IgD-negative memory B cell (primary cell): ENCODE measurements around the gene TESPA1. TPM values are rescaled to one million over a fixed set of nuclear protein-coding genes. Genes with fewer than 3 reads are reported as not detected.

ENCODE experiments used
- H3K27ac Mint-ChIP-seq, 3 donors: one replicate each; pipeline ENCODE4 v1.8.0; 2020 to 2022; ENCODE audit warnings: mild to moderate bottlenecking in 3 of 3, mixed read lengths in 3 of 3, moderate library complexity in 1 of 3
- H3K27me3 Mint-ChIP-seq: one replicate; pipeline ENCODE4 v1.8.0; 2021; ENCODE audit warnings: mixed read lengths
- H3K36me3 Mint-ChIP-seq: one replicate; pipeline ENCODE4 v1.8.0; 2020; ENCODE audit warnings: mild to moderate bottlenecking, mixed read lengths
- H3K4me1 Mint-ChIP-seq, 3 donors: one replicate each; pipeline ENCODE4 v1.8.0; 2020 to 2022; ENCODE audit warnings: mixed read lengths in 3 of 3, mild to moderate bottlenecking in 1 of 3
- H3K4me3 Mint-ChIP-seq, 4 donors: one replicate each; pipeline ENCODE4 v1.8.0; 2020 to 2022; ENCODE audit warnings: mild to moderate bottlenecking in 4 of 4, mixed read lengths in 4 of 4, moderate library complexity in 3 of 4
- H3K9me3 Mint-ChIP-seq, 3 donors: one replicate each; pipeline ENCODE4 v1.8.0; 2020 to 2021; ENCODE audit warnings: mixed read lengths in 3 of 3, mild to moderate bottlenecking in 1 of 3
- polyA plus RNA-seq: library from polyadenylated mRNA; unstranded; fragments of 300-500 nt; fragmentation: Illumina TruSeq; gene quantifications from one replicate; pipeline ENCODE4 v1.2.3, GENCODE V29; 2021

The TESPA1 gene
- polyA plus RNA-seq, 1 donor from 2014 or later = 18.7 TPM

DNA sequence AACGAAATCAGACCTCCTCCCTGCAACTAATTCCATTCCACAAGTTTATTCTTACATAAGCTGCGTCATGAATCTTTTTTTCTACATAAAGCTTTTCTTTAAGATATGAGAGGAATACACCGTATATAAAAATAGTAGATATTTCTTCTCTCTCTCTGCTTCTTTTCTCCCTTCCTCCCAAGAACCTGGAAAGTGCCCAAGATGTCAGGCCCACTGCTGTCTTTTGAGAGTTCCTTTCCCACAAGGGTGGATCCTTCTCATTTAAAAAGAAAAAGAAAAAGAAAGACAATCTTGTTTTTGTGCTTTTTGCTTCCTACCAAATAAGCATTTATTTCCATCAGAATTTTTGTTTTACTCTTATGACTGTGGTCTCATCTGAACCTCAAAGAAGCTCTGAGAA is 11.0 kb downstream of the TESPA1 start:
- Mint-ChIP-seq H3K36me3 (peaks cover 10% of the 10 kb centered on the region), H3K27ac (no peak overlapping the region), H3K4me1 (peaks cover 2 to 17% (median 6%) of the 10 kb centered on the region in 3 donors)

DNA sequence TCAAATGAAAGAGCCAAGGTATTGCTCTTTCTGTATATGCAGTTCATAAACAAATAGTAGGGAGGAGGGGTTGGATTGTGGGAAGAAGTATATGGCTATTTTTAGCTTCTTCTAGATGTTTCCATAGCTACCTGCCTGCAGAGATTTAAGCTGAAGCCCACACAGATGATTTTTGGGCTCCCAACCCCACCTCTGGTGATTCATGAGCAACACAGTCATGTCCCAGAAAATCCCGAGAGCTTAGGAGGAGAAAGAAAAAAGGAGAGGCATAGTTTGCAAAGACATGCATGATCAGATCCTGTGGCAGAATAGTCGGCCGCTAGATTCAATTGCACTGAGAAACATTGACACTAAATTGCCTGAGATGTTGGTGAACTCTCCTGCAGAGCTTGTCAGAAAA is 13.8 kb downstream of the TESPA1 start:
- H3K27ac Mint-ChIP-seq = peak overlapping the region in 1 of 3 donors; percentile 70
- no peaks in the 10 kb centered on the region for H3K9me3 Mint-ChIP-seq
- peaks cover 0 to 4% (median 0%) of the 10 kb centered on the region in 3 donors for H3K4me1 Mint-ChIP-seq
- peaks cover 8% of the 10 kb centered on the region for H3K36me3 Mint-ChIP-seq
- H3K4me3 Mint-ChIP-seq = no peak overlapping the region
- H3K27me3 Mint-ChIP-seq = no peaks in the 10 kb centered on the region

More for the DNA sequence above, 11.0 kb downstream of the TESPA1 start:
- no peak overlapping the region for H3K4me3 Mint-ChIP-seq
- H3K27me3 Mint-ChIP-seq = no peaks in the 10 kb centered on the region
- no peaks in the 10 kb centered on the region for H3K9me3 Mint-ChIP-seq

GRCh38 chr12:54968181-54968730 is 16.3 kb downstream of the TESPA1 start:
- Mint-ChIP-seq H3K4me3 (no peak overlapping the region), H3K4me1 (peaks cover 0 to under 1% (median 0%) of the 10 kb centered on the region in 3 donors), H3K27me3 (no peaks in the 10 kb centered on the region), H3K27ac (no peak overlapping the region), H3K9me3 (no peaks in the 10 kb centered on the region), H3K36me3 (peaks cover 6% of the 10 kb centered on the region)

GRCh38 chr12:54967461-54967860 is 17.1 kb downstream of the TESPA1 start:
- peaks cover 4% of the 10 kb centered on the region for H3K36me3 Mint-ChIP-seq
- H3K9me3 Mint-ChIP-seq = no peaks in the 10 kb centered on the region
- no peaks in the 10 kb centered on the region for H3K27me3 Mint-ChIP-seq
- no peak overlapping the region for H3K4me3 Mint-ChIP-seq
- peak overlapping the region in 1 of 3 donors; percentile 33 for H3K27ac Mint-ChIP-seq
- H3K4me1 Mint-ChIP-seq = no peaks in the 10 kb centered on the region

GRCh38 chr12:54961190-54961589 is 23.4 kb downstream of the TESPA1 start:
- H3K4me3 Mint-ChIP-seq = no peak overlapping the region
- H3K4me1 Mint-ChIP-seq = peaks cover 7 to 10% (median 10%) of the 10 kb centered on the region in 3 donors
- H3K27ac Mint-ChIP-seq = no peak overlapping the region
- peaks cover 5% of the 10 kb centered on the region for H3K36me3 Mint-ChIP-seq
- no peaks in the 10 kb centered on the region for H3K9me3 Mint-ChIP-seq
- no peaks in the 10 kb centered on the region for H3K27me3 Mint-ChIP-seq

DNA sequence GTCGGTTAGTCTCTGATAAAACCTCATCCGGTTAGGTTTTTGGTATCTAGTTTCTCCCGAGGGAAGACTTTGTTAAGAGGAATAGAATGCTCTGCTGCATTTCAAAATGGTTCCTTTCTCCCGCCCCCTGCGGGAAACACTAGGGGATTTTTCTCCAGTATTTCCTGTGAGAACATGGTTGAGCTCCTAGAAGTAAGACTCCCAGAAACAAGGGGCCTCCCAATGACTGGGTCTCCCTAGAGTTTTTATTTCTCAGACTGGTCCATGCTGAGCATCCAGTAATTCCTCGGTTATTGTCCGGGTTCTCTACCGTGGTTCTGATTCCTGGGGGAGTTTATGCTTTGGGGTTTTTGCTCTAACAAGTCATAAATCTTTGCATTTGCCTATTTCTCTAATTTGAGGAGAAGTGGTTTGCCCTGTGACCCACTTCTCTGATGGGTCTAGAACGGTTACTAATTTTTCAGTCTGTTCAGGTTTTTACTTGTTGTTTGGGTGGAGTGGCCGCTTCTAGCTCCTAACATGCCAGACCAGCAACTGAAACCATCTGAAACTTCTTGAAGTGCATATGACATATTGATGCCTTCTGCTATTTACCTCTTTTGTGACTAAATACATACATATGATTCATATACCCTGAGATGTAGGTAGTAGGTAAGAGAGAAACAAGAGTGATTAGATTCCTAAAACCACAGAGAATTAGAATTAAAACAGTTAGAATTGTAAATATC is 25.1 kb downstream of the TESPA1 start:
- Mint-ChIP-seq H3K4me3 (no peak overlapping the region), H3K27me3 (no peaks in the 10 kb centered on the region), H3K27ac (peak overlapping the region in 1 of 3 donors; percentile 33), H3K9me3 (no peaks in the 10 kb centered on the region), H3K4me1 (peaks cover 10 to 16% (median 16%) of the 10 kb centered on the region in 3 donors), H3K36me3 (peaks cover 14% of the 10 kb centered on the region)

DNA sequence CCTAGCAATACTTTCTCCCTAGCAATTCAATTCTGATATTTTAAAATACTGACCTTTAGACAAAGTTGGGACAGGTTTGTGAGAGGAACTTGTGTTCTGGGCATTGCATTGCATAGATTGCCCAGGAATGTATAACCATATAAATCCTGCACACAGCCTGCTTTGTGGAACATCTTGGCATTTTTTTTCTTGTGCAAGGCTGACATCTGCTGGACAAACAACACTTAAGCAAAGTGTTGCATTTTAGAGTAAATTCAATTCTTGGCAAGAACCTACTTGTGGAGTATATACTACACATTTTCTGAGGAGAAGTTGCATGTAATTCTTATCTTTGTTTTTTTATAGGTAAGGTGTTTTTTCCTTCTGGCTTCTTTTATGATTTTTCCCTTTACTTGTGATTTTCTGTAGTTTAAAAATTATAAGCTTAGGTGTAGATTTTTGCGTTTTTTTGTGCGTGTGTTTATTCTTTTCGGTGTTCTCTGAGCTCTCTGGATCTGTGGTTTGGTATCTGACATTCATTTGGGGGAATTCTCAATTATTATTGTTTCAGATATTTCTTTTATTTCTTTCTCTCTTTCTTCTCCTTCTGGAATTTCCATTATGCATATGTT is 26.4 kb downstream of the TESPA1 start:
- H3K36me3 Mint-ChIP-seq = peaks cover 14% of the 10 kb centered on the region
- peaks cover 10 to 16% (median 16%) of the 10 kb centered on the region in 3 donors for H3K4me1 Mint-ChIP-seq
- no peaks in the 10 kb centered on the region for H3K27me3 Mint-ChIP-seq

DNA sequence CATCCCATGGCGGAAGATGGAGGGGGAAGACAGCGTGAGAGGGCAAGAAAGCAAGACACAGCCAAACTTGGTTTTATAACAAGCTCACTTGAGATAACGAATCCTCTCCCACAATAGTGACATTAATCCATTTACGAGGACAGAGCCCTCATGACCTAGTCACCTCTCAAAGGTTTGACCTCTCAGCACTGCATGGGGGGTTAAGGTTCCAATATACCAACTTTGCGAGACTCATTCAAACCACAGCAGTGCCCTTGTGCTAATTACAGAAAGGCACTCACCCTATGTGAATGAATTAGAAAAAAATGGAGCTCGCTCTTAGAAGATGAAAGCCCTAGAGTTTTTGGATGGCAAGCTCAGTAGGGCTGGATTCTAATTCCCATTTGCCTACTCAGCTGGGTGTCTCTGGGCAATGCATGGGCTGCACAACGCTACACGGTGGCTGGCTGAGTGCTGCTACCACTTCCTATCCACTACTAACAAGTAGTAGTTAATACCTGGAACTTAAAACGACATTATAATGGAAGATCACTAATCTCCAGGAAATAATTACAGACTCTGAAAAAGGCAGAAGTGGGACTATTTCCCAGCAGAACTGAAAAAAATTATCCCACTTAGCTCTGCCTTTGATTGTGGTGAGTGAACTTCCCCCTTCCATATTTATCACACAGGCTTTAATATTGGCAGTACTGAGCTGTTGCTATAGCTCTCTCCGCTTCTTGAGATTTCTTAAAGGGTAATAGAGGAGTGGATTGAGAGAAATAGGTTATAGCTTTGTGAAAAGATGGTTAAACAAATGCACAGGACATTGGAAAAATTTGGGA is 27.5 kb downstream of the TESPA1 start:
- Mint-ChIP-seq H3K9me3 (no peaks in the 10 kb centered on the region), H3K4me3 (no peak overlapping the region), H3K27me3 (no peaks in the 10 kb centered on the region), H3K27ac (peak overlapping the region in 1 of 3 donors; percentile 69), H3K36me3 (peaks cover 20% of the 10 kb centered on the region), H3K4me1 (peaks cover 10 to 16% (median 16%) of the 10 kb centered on the region in 3 donors)

More for the DNA sequence above, 26.4 kb downstream of the TESPA1 start:
- no peak overlapping the region for H3K4me3 Mint-ChIP-seq
- no peaks in the 10 kb centered on the region for H3K9me3 Mint-ChIP-seq
- no peak overlapping the region for H3K27ac Mint-ChIP-seq

DNA sequence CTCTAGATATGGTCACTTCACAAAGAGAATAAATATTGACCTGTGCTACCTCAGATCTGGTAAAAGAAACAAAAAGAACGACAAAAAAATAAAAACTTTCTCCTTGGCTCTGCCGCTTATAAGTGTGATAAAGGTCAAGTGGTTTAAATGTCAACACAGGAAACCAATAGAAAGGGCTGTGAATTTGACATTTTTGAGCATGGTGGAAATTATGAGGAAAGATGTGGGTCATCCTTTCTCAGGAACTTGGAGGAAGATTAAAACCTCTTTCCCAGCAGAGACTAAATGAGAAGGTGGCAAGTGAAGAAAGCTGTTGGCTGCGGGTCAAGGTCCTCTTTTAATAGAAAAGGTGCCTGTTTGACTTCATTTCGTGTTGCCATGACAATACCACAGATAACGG is 28.2 kb downstream of the TESPA1 start:
- H3K27ac Mint-ChIP-seq = peak overlapping the region in 1 of 3 donors; percentile 69
- peaks cover 20% of the 10 kb centered on the region for H3K36me3 Mint-ChIP-seq
- peaks cover 10 to 16% (median 16%) of the 10 kb centered on the region in 3 donors for H3K4me1 Mint-ChIP-seq
- no peaks in the 10 kb centered on the region for H3K27me3 Mint-ChIP-seq
- peak overlapping the region in 1 of 4 donors; percentile 64 for H3K4me3 Mint-ChIP-seq
- peaks cover 0 to 1% (median 0%) of the 10 kb centered on the region in 3 donors for H3K9me3 Mint-ChIP-seq

DNA sequence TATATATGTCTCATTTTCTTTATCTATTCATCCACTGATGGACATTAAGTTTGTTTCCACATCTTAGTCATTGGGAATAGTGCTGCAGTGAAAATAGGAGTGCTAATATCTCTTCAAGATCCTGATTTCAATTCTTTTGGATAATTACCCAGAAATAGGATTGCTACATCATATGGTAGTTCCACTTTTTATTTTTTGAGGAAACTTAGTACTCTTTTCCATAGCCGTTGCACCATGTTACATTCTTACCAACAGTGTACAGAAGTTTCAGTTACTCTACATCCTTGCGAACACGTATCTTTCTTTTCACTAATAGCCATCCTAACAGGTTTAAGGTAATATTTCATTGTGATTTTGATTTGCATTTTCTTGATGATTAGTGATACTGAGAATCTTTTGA is 29.8 kb downstream of the TESPA1 start:
- no peak overlapping the region for H3K4me3 Mint-ChIP-seq
- H3K4me1 Mint-ChIP-seq = peaks cover 9 to 16% (median 16%) of the 10 kb centered on the region in 3 donors
- H3K9me3 Mint-ChIP-seq = peaks cover 0 to 6% (median 1%) of the 10 kb centered on the region in 3 donors

GRCh38 chr12:54954228-54954627 is 30.3 kb downstream of the TESPA1 start:
- Mint-ChIP-seq H3K4me1 (peaks cover 4 to 12% (median 11%) of the 10 kb centered on the region in 3 donors), H3K4me3 (no peak overlapping the region), H3K27me3 (no peaks in the 10 kb centered on the region), H3K27ac (no peak overlapping the region), H3K36me3 (peaks cover 17% of the 10 kb centered on the region), H3K9me3 (peaks cover 0 to 6% (median 1%) of the 10 kb centered on the region in 3 donors)

More for the DNA sequence above, 29.8 kb downstream of the TESPA1 start:
- H3K36me3 Mint-ChIP-seq = peaks cover 17% of the 10 kb centered on the region
- no peaks in the 10 kb centered on the region for H3K27me3 Mint-ChIP-seq
- peak overlapping the region in 1 of 3 donors; percentile 23 for H3K27ac Mint-ChIP-seq

DNA sequence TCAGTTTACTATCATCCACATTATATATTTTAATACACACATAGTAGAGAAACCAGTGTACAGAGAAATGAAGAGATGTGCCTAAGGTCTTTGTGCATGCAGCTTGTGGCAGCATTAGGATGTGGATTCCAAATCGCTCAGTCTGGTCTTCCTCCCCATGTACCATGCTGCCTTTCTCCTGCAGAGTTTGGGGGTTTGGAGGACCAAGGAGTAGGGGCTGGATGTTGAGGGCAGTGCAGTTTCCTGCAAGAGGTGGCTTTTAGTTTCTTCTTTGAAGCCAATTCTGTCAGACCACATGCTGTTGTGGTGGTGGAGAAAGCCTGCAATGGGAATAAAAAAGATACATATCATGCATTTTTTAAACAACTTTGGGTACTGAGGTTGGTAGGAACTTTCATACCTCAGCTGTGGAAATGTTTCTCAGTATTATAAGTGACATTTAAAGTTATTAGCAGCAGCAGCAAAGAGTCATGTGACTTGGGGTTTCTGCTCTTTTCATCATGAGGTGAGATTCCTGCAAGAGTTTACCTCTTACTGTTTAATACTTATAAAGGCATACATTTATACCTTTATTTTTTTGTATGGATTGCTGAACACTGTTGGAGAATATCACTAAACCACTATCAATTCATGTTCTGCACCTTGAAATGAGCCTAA is 34.4 kb downstream of the TESPA1 start:
- peaks cover 0 to 6% (median 1%) of the 10 kb centered on the region in 3 donors for H3K9me3 Mint-ChIP-seq
- H3K27ac Mint-ChIP-seq = no peak overlapping the region
- H3K4me1 Mint-ChIP-seq = peaks cover 0 to 2% (median 2%) of the 10 kb centered on the region in 3 donors
- H3K27me3 Mint-ChIP-seq = no peaks in the 10 kb centered on the region
- H3K36me3 Mint-ChIP-seq = peaks cover 10% of the 10 kb centered on the region
- no peak overlapping the region for H3K4me3 Mint-ChIP-seq

- Mint-ChIP-seq H3K4me1 (no peaks in the 10 kb centered on the region), H3K4me3 (no peak overlapping the region)
Observed at GRCh38 chr12:54949073-54949711, 35.4 kb downstream of the TESPA1 start.

DNA sequence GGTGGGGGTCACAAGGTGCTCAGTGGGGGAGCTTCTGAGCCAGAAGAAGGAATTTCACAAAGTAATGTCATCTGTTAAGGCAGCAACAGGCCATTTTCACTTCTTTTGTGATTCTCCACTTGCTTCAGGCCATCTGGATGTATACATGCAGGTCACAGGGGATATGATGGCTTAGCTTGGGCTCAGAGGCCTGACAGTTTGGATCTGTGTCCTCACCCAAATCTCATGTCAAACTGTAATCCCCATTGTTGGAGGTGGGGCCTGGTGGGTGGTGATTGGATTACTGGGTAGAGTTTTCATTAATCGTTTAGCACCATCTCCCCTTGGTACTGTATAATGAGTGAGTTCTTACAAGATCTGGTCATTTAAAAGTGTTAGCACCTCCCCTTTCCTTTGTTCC is 36.4 kb downstream of the TESPA1 start:
- peaks cover 0 to 6% (median 1%) of the 10 kb centered on the region in 3 donors for H3K9me3 Mint-ChIP-seq
- peaks cover 5% of the 10 kb centered on the region for H3K36me3 Mint-ChIP-seq
- H3K27ac Mint-ChIP-seq = peak overlapping the region in 1 of 3 donors; percentile 65
- H3K4me1 Mint-ChIP-seq = no peaks in the 10 kb centered on the region
- no peaks in the 10 kb centered on the region for H3K27me3 Mint-ChIP-seq
- no peak overlapping the region for H3K4me3 Mint-ChIP-seq

More at GRCh38 chr12:54949073-54949711, 35.4 kb downstream of the TESPA1 start:
- H3K9me3 Mint-ChIP-seq = peaks cover 0 to 6% (median 1%) of the 10 kb centered on the region in 3 donors
- H3K36me3 Mint-ChIP-seq = peaks cover 5% of the 10 kb centered on the region
- no peaks in the 10 kb centered on the region for H3K27me3 Mint-ChIP-seq
- H3K27ac Mint-ChIP-seq = no peak overlapping the region
